NT2/D1 (cell line): ENCODE data around the gene ST6GALNAC2.
A peak's percentile ranks its signal among the peaks of the same experiment; 100 is the strongest.

Experiments used
- DNase-seq: peaks from one replicate; pipeline ENCODE4 v3.0.0-alpha.2; 2011; ENCODE audit warnings: low read depth, low spot score
- H3K27me3 ChIP-seq: 2 replicates; pipeline ENCODE4 v1.6.0; 2011; ENCODE audit warnings: mild to moderate bottlenecking; ENCODE audit not compliant: insufficient read length, insufficient read depth
- H3K36me3 ChIP-seq: 2 replicates; pipeline ENCODE4 v1.6.1; 2011; ENCODE audit warnings: mild to moderate bottlenecking, low read length, mixed read lengths; ENCODE audit not compliant: insufficient read depth, insufficient read length
- H3K4me1 ChIP-seq: 2 replicates; pipeline ENCODE4 v1.5.1; 2011; ENCODE audit not compliant: insufficient read depth, insufficient read length
- H3K4me3 ChIP-seq: 2 replicates; pipeline ENCODE4 v1.5.1; 2011; ENCODE audit warnings: low read depth; ENCODE audit not compliant: insufficient read length
- H3K9ac ChIP-seq: 2 replicates; pipeline ENCODE4 v1.6.0; 2011; ENCODE audit warnings: low read depth; ENCODE audit not compliant: insufficient read length
- H3K9me3 ChIP-seq: 2 replicates; pipeline ENCODE4 v1.5.1; 2011; ENCODE audit warnings: mild to moderate bottlenecking, low read length; ENCODE audit not compliant: insufficient read depth
- SUZ12 ChIP-seq: IDR thresholded peaks from 2 replicates; pipeline ENCODE4 v1.6.1; 2011; ENCODE audit not compliant: insufficient read length, insufficient read depth; ENCODE audit errors: extremely low read depth
- YY1 ChIP-seq: IDR thresholded peaks from 2 replicates; pipeline ENCODE4 v1.6.1; 2011; ENCODE audit not compliant: insufficient read length, insufficient read depth
- ZNF274 ChIP-seq: IDR thresholded peaks from 2 replicates; pipeline ENCODE4 v1.6.1; 2011; ENCODE audit warnings: mild to moderate bottlenecking, low read depth, low read length

ST6GALNAC2 gene

DNA sequence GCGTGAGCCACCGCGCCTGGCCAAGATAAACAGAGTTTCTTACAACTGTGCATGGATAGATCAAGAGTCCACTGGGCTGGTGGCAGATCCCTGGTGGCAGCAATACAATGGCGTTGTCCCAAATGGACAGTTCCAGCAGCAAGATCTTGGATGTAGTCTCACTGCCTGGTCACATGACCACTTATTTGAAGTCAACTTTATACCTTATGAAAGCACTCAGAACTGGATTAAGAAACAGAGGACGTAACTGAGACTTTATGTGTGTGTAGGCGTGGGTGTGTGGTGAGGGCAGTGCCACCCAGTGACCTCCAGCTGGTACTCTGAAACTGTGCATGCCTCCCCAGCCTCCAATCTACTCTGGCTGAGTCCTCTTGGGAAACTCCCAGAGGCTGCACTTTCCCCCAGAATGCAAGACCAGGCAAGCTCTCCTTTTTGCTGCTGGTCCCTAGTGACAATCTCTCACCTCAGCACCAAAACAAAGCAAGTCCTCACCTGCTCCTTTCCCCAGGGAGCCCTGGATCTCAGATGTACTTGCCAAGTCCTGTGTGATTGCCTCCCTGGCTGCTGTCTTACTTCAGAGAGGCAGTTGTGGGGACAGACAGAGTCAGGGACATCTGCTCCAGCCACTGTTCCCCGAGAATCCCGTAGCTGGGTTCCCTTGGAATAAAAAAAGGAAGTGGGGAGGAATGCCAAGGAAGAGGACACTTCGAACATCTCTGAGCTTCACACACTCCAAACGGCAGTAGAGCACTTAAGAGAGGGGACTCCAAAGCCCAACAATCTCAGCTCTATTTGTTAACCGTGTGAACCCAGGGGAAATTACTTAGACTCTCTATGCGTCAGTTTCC is 11.7 kb upstream of the ST6GALNAC2 start:
- Histone ChIP-seq H3K4me3 (no peak overlapping the region), H3K9me3 (no peaks in the 10 kb centered on the region), H3K27me3 (no peaks in the 10 kb centered on the region), H3K36me3 (no peaks in the 10 kb centered on the region), H3K9ac (no peak overlapping the region), H3K4me1 (no peaks in the 10 kb centered on the region)
- DNase-seq: no peak
- no peak for TF ChIP-seq SUZ12
- no peak for TF ChIP-seq YY1
- no peak for TF ChIP-seq ZNF274

DNA sequence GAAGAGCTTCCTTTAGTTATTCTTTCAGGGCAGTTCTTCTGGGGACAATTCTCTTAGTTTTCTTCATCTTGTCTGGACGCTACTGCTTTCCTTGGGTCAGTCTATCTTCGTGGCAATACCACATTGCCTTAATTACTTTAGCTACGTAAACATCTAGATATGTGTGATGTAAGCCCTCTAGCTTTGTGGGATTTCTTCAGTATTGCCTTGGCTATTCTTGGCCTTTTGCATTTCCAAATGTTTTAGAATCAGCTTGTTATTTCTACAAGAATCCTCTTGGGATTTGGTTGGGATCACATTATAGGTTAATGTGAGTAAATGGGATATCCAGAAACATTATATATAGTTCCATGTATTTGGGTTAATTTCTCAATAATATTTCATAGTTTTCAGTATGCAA is 9.0 kb upstream of the ST6GALNAC2 start:
- no peak for DNase-seq
- TF ChIP-seq YY1 (no peak), ZNF274 (no peak)
- no peaks in the 10 kb centered on the region for H3K4me1 ChIP-seq
- no peak overlapping the region for H3K4me3 ChIP-seq
- H3K27me3 ChIP-seq: no peaks in the 10 kb centered on the region
- no peak overlapping the region for H3K9ac ChIP-seq
- no peaks in the 10 kb centered on the region for H3K9me3 ChIP-seq
- no peaks in the 10 kb centered on the region for H3K36me3 ChIP-seq

DNA sequence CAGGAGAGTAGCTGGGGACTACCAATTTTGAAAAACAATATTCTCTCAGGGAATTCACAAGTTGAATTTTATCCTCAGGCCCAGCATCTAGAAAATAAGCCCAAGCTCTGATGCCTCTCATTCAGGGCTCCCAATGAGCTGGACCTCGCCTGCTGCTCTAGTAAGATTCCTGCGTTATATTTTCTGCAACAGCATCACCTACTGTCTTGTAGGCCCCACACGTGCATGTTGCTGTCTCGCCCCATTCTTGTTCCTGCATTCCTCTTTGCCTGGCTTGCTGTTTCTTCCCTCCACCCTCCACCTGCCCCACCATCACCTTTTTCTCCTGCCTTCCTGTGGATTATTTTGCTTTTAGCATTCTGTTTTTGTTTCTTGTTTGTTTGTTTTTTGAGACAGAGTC is 8.3 kb upstream of the ST6GALNAC2 start:
- H3K9me3 ChIP-seq: no peaks in the 10 kb centered on the region
- H3K4me3 ChIP-seq: no peak overlapping the region
- DNase-seq: no peak
- TF ChIP-seq SUZ12 (no peak), ZNF274 (no peak), YY1 (no peak)
- no peak overlapping the region for H3K9ac ChIP-seq
- no peaks in the 10 kb centered on the region for H3K36me3 ChIP-seq
- H3K4me1 ChIP-seq: no peaks in the 10 kb centered on the region
- H3K27me3 ChIP-seq: no peaks in the 10 kb centered on the region

DNA sequence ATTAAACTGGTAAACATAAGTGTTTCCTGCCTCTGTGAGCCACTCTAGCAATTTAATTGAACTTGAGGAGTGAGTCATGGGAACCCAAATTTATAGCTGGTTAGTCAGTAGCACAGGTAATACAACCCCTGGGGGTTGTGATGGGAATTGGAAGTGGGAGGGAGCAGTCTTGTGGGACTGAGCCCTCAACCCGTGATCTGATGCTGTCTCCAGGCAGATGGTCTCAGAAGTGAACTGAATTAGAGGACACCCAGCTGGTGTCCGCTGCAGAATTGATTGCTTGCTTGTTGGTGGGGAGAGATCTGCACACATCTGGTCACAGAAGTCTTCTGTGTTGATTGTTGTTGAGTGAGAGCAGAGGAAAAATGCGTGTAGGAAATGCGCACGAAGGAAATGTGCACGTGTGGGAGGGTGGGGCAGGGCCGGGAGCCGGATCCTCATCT is 7.7 kb upstream of the ST6GALNAC2 start:
- TF ChIP-seq ZNF274 (no peak), SUZ12 (no peak), YY1 (no peak)
- Histone ChIP-seq H3K4me3 (no peak overlapping the region), H3K9ac (no peak overlapping the region), H3K4me1 (no peaks in the 10 kb centered on the region), H3K27me3 (peaks cover 5% of the 10 kb centered on the region), H3K9me3 (no peaks in the 10 kb centered on the region), H3K36me3 (no peaks in the 10 kb centered on the region)
- no peak for DNase-seq

DNA sequence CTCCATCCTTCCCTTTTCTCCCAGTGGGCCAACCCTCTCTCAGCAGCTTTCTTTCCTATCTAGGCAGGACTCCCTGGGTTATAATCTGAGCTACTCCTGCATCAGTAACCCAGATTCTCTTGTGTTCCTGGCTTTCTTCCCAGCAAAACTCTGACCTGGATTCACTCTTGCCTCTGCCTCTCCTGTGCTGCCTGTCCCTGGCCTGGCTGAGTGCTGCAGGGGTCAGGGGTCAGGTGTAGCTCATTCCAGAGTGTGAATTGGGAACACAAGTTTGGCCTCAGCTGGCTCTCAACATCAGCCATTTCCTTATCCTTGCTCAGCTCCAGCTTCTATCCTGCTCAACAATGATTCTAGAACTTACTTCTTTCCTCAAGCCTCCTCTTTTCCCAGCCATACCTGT is 2.5 kb upstream of the ST6GALNAC2 start:
- H3K36me3 ChIP-seq: no peaks in the 10 kb centered on the region
- H3K4me1 ChIP-seq: peaks cover 7% of the 10 kb centered on the region
- H3K9ac ChIP-seq: no peak overlapping the region
- TF ChIP-seq SUZ12 (no peak), ZNF274 (no peak), YY1 (no peak)
- H3K4me3 ChIP-seq: no peak overlapping the region
- H3K9me3 ChIP-seq: no peaks in the 10 kb centered on the region
- peaks cover 43% of the 10 kb centered on the region for H3K27me3 ChIP-seq
- DNase-seq: no peak

DNA sequence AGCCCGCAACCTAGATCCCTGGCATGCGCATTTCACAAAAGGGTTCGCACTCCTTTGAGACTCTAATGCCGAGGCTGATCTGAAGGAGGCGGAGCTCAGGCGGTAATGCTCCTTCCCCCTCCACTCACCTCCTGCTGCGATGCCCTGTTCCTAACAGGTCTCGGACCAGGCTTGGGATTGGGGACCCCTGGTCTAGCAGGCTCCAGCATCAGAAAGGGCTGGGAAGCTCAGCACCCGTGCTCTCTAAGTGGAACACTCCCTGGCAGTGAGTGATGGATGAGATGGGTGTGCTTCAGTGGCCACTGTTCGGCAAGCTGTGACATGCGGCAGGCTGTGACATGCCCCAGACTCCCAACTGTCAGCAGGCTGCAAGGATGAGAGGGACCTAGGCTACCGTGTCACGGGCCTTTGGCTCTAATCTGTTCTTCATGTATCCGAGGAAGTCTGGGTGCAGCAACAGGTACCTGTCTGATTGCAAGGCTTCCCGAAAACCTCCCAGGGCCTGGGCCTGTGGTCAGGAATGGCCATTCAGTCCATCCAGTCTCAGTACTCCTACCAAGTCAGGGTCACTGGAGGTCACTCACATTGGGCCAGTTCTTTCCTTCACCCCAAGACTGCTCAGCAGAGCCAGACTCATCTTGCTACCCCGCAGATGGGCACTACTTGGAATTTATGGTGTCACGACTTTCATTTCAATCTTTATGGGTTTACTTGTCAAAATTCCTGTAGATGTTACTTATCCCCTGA is 1.3 kb upstream of the ST6GALNAC2 start:
- Histone ChIP-seq H3K4me1 (peaks cover 7% of the 10 kb centered on the region), H3K9ac (no peak overlapping the region), H3K9me3 (no peaks in the 10 kb centered on the region), H3K36me3 (no peaks in the 10 kb centered on the region), H3K27me3 (peaks cover 43% of the 10 kb centered on the region), H3K4me3 (no peak overlapping the region)
- DNase-seq: no peak
- TF ChIP-seq ZNF274: no peak
- TF ChIP-seq YY1: no peak
- TF ChIP-seq SUZ12: no peak

DNA sequence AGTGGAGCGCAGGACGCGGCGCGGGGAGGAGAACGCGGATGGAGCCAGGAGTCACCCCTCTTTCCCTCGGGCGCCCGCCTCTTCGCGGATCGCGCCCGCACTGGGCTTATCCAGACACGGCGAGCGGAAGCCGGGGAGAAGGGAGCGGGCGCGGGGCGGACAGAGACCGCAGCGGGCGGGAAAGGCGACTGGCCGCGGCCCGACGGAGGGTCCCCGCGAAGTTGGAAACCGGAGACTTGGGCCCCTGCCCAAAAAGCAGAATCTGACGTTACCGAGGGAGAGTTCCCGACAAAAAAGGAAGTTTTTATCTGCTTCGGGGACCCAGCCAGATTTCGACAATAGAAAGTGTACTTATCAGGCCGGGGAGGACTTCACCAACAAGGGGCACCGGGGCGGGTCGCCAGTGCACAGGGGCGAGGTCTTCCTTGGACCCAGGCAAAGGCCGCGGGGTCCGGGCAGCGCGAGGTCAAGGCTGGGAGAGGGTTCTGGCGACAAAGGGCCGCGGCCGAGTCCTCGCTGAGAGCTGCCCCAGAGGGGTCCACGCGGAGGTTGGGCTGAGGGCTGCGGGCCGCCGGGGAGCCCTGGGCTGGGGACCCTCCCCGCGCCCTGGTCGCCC is 519 bp downstream of the ST6GALNAC2 start:
- peaks cover 15% of the 10 kb centered on the region for H3K4me1 ChIP-seq
- no peaks in the 10 kb centered on the region for H3K9me3 ChIP-seq
- DNase-seq: no peak
- H3K9ac ChIP-seq: peak overlapping the region; percentile 86
- H3K4me3 ChIP-seq: peak overlapping the region; percentile 71
- H3K36me3 ChIP-seq: no peaks in the 10 kb centered on the region
- TF ChIP-seq YY1 (no peak), ZNF274 (no peak), SUZ12 (no peak)
- H3K27me3 ChIP-seq: peaks cover 43% of the 10 kb centered on the region
